ENCODE data around the gene ARHGEF38.

Gene ARHGEF38

GRCh38 chr4:105619188-105619931, 66.9 kb downstream of the ARHGEF38 start:
- no peak for DNase-seq

DNA sequence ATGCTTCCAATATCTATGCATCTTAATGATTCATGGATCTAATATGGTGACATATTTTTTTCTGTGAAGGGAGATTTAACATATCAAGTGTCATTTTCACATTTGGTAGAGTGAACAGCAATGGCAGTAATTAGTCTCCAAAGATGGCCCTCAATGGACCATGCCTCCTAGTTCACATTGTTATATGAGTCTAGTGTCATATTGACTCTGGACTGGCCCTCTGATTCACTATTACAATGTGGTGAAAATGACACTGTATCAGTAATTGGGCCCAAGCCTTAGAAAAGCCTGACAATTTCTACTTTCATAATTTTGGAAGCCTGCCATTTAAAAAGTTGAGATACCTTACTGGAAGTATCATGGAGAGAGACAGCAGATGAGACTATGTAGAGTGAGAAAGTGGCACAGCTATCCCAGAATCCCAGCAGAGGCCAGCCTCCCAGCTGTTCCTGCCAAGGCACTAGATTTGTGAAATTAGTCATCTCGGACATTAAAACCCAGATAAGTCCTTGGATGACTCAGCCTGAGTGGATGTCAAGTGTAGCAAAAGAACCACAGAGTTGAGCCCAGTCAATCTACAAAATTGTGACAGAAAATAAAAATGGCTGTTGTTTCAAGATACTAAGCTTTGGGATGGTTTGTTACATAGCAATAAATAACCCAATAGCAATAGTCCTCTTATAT, 68.4 kb downstream of the ARHGEF38 start:
- no peak for DNase-seq

DNA sequence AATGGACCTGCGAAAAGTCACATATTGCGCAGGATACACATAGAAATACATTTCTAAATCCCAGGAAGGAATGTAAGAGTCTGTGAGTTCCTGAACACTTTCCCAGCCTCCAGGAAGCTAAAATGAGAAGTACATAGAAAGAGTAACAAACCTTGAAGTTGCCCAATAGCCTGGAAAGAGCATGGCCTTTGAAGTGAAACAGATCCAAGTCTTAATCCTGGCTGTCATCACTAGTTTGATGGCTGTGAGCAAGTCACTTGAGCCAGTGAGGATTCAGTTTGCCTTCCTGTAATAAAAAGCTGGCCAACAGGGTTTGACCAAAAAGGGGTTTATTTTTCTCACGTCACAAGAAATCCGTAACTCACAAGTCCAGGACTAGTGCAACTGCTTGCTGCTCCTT, 69.8 kb downstream of the ARHGEF38 start:
- no peak for DNase-seq

DNA sequence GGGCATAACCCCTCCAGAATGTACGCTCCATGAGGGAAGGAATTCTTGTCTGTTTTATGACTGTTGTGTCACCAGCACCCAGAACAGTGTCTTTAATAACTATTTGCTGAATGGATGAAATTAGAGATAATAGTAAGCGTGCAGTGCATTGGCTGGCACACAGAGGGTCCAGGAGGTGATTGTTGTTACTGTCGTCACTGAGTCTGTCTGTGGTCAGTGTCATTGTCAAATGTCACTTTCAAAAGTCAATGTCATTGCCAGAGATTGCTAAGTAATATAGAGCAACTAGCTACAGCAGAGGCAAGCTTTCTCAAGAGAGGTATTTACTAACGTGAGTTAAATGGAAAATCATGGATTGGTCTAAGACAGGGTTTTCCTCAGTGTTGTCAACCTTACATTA, 70.7 kb downstream of the ARHGEF38 start:
- DNase-seq = no peak

DNA sequence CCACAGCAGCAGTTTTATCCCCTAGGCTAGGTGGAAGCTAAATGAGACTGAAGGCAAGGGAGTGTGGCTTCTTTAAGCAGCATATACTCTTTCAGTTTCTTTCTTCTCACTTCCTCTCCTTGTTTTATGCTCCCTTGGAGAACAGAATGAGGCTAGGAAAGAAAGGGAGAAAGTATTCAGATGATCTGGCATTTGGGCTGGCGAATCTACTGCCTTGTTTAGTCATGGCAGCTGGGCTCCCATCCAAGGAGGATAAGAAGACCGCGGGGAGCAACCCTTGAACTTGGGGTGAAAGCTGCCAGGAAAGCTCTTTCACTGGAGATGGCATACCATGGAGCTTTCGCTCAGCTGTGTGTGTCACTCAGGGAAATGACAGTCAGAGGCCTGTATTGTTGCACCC, 72.1 kb downstream of the ARHGEF38 start:
- no peak for DNase-seq

GRCh38 chr4:105625214-105625613, 72.8 kb downstream of the ARHGEF38 start:
- DNase-seq = no peak

GRCh38 chr4:105626846-105627245, 74.4 kb downstream of the ARHGEF38 start:
- no peak for DNase-seq

DNA sequence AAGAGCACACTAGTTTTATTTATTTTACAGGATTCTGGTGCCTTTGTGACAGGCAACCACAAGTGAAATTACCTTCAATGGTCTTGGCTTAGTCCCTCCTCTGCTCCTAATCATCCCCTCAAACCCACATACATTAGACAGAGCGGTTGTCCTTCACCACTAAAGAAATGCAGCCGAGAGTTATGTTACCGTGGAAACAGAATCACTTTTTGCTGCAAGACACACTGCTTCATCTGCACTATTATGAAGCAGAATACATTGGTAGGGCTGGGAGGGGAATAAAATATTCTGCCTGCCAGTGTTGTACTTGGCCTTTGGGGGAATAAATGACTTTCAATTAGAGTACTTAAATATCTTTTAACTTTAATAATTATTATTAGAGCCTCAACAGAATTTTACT, 75.2 kb downstream of the ARHGEF38 start:
- no peak for DNase-seq

DNA sequence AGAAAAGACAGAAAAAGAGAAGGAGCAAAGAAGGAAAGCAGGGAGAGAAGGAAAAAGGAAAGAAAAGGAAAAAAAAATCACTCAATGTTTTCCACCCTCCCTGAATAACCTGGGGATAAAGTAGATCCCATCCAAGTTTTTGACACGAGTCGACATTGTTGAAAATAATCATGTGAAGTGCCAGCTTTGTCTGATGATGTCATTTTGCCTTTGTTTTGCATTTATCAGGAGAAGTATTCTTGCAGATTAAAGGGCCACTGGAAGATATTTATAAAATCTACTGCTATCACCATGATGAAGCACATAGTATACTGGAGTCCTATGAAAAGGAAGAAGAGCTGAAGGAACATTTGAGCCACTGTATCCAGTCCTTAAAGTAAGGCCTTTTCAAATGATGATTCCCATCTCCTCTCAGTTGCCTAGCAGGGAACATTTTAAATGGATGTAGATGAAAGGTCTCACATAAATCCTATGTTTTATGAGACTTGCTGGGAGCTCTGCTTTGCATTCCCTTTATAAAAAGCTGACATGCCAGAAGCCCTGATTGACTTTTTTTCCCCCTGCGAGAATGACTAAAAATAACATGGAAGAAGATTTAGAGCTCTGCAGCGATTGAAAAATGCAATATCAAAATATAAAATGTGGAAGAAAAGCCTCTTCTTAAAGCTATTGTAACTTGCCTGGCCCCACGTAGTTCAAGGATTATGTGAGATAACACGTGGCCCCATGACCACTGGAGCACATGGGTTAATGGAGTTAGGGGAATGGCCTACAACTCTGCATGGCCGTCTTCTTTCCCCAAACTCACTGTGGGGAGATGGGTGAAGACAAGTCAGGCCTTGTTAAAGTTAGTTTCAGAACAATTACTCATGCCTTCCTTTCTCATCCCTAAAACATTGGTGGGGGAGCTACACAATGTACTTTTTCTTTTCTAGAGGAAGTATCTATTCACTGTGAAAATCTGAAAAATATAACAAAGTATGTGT, 78.5 kb downstream of the ARHGEF38 start:
- no peak for DNase-seq

GRCh38 chr4:105631818-105632400, 79.5 kb downstream of the ARHGEF38 start:
- no peak for DNase-seq

DNA sequence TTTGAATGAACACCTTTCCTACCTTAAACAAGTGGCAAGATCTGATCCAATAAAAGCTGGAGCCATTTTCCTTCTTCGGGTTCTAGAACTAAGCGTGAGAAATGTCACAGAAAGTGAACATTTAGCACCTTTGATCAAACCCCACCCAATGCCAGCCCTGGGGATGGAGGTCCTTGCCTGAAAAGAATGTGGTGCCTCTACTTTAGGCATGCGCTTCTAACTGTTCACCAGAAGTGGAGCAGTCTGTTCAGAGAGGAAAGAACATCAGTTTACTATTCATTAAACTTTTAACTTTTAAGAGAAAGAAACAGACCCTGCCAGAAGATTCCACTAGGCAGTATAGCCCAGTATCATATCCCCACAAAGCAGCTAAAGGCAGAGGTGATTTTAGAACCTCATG, 80.2 kb downstream of the ARHGEF38 start:
- no peak for DNase-seq

DNA sequence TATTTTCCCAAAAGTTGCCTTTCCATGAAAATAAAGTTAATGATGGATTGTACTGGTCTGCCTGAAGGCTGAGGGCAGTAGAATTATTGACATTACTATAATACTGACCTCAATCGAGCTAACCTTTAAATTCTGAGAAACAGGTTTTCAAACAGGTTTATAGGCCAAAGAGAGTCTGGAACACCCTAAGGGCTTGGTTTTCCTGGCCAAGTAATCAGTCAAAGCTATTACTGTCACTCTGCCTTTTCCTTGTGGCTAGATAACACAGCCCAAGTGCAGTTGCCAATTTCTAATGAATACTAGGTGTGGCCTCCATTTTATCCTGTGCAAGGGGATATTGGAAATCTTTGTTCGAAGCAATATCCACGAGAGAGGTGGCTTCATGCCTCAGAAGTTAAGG, 80.8 kb downstream of the ARHGEF38 start:
- DNase-seq = no peak

GRCh38 chr4:105634402-105635080, 82.1 kb downstream of the ARHGEF38 start:
- no peak for DNase-seq

DNA sequence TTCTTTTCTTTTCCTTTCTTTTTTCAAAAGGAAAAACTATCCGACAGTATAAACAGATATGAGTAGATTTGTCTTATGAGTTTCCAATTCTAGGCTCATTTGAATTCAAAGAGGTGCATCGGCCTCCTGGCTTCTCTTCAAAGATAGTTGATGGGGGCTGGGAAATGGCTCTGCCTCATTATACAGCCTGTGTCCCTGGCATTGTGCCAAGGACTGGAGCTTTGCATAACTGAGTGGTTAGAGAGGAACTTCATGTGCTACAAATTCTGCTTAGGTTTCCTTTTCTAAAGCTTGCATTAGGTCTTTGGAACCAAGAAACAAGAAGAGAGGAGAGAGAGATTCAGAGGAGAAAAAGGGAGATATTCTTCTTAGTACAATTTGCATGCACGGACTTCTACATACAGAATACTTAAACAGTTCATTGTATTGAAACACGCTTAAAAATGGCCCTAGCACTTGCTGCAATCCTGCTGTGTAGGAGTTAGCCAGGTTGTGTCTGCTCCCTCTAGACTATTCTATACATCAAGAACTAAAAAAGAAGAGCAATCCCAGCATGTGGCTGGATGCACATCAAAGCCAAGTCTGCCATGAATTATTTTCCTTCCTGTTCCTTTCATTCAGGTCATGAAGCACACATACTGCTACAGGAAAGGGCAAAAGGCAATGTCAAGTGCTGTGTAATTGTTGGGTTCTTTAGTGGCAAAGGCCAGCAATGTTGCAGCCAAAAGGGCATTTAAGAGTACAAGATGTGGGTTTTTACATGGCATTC, 85.2 kb downstream of the ARHGEF38 start:
- DNase-seq = no peak

- no peak for DNase-seq
Observed at GRCh38 chr4:105641845-105642244, 89.4 kb downstream of the ARHGEF38 start.

DNA sequence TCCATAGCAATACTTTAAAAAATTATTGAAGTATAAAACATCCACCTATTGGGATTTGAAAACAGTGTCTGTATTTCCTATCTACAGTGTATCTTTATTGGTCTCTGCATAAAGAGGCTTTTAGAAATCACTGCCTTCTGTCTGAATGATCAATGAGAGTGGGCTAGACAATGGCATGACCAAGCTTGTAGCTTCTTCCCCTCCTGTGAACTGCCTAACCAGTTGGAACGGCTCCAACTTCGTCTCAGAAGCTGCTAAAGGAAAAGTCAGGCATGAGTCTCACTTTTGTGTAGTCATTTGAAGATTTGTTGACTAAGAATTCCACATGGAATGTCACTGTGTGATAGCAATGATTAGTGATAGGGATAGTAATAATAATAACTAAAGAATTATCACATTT, 91.8 kb downstream of the ARHGEF38 start:
- DNase-seq = no peak

DNA sequence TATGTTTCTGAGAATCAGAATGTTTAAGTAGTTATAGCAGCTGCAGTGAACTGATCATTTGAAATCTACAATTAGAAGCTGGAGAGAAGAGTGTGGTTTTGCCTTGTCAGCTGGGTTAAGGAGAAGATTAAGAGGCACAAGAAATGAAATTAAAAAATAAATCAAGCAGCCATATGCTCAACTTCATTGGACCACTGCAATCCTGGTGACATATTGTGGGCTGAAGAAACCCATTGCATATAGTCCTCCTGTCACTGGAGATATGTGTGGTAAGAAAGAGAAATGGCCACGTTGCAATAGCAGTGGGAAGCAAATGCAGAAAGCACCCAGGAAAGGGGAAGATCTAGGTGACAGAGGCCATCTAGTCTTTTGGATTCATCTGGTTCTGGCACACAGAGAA, 93.0 kb downstream of the ARHGEF38 start:
- no peak for DNase-seq

DNA sequence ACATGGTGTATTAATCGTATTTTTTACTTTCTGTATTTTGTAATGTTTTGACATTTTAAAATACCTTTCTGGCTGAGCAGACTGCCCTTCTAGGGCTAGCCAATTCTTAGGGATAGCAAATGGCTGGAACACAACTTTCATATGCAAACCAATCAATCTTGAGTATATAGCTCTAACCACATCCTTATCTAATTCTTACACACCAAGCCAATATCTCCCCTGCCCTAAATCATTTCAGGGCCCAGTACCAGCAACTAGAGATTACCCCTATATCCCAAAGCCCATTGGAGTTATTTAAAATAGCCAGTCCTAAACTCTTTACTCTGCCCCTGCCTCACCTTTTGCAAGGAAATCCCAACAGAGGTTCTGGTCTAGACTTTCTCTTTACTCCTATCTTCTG, 97.8 kb downstream of the ARHGEF38 start:
- no peak for DNase-seq

GRCh38 chr4:105651884-105652283, 99.5 kb downstream of the ARHGEF38 start:
- no peak for DNase-seq

DNA sequence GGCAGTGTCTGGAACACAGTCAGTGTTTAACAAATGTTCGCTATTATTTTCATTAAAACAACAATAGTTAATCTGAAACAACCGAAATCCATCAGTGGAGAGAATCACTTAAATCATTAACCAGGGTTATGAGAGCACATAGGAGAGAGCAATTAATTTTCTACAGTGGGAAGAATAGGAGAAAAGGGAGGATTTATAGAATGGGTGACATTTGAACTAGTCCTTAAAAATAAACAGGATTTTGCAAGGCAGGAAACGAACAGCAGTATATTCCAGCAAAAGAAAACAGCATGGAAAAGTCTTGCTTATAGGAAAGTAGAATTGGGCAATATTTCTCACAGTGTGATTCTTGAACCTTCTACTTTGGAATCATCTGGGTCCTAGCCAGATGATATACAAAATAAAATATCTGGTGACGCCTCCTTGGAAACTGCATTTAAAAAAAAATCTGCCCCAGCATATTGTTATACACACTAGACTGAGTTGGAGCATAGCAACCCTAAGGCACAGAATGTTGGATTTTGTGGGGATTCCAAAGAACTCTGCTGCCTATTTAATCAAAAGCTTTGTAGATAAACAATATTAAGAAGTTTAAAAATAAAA, 100.0 kb downstream of the ARHGEF38 start:
- no peak for DNase-seq

DNA sequence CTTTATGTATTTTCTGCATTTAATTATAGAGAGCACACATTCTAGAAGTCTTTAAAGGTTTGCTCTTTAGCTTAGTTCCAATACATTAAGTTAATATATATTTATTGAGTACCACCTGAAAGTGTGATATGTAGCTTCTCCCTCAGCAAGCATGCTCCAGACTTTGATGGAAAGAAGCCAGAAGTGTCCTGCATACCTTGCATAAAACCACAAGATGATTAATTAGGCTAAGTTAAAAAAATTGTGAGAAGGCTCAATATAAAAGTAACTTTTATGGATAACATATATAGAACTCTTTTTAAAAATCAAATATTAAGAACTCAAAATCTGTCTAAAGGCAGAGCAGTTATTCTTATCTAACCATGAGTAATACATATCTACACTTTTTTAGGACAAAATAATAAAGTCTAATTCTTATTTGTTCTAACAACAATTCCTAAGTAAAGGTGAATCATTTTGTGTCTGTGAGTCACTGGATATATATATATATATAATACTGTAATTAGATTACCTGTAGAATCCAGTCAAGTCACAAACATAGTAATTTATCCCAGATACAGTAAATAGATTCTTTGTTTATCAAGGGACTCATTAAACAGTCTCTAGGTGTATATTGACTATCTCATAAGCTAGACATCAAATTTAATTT, 104.8 kb downstream of the ARHGEF38 start:
- DNase-seq = no peak
